Measurements from ENCODE around the gene CALML3.

Gene CALML3

GRCh38 chr10:5508161-5508604 lies 16.6 kb upstream of the CALML3 start:
- no peak for DNase-seq

GRCh38 chr10:5508786-5509185 lies 16.0 kb upstream of the CALML3 start:
- no peak for DNase-seq

- no peak for DNase-seq
Observed at GRCh38 chr10:5509236-5509635, 15.5 kb upstream of the CALML3 start.

GRCh38 chr10:5509691-5510090 lies 15.1 kb upstream of the CALML3 start:
- no peak for DNase-seq

GRCh38 chr10:5510281-5511072 lies 14.3 kb upstream of the CALML3 start:
- DNase-seq: no peak

GRCh38 chr10:5511231-5511884 lies 13.4 kb upstream of the CALML3 start:
- DNase-seq: no peak

GRCh38 chr10:5511885-5512280 lies 12.9 kb upstream of the CALML3 start:
- no peak for DNase-seq

- no peak for DNase-seq
Observed at GRCh38 chr10:5512331-5512730, 12.4 kb upstream of the CALML3 start.

- peak in 1 of 2 donors; percentile 32 for DNase-seq
Observed at GRCh38 chr10:5512881-5513612, 11.7 kb upstream of the CALML3 start.

GRCh38 chr10:5514226-5514850 lies 10.4 kb upstream of the CALML3 start:
- no peak for DNase-seq

- DNase-seq: no peak
Observed at GRCh38 chr10:5515948-5516761, 8.6 kb upstream of the CALML3 start.

- DNase-seq: no peak
Observed at GRCh38 chr10:5517546-5517945, 7.2 kb upstream of the CALML3 start.

GRCh38 chr10:5518143-5518542 lies 6.6 kb upstream of the CALML3 start:
- no peak for DNase-seq

GRCh38 chr10:5519054-5519453 lies 5.7 kb upstream of the CALML3 start:
- no peak for DNase-seq

- DNase-seq: no peak
Observed at GRCh38 chr10:5522913-5523560, 1.7 kb upstream of the CALML3 start.

- DNase-seq: no peak
Observed at GRCh38 chr10:5523796-5524574, 776 bp upstream of the CALML3 start.

GRCh38 chr10:5525561-5526341 lies 990 bp downstream of the CALML3 start:
- no peak for DNase-seq

- no peak for DNase-seq
Observed at GRCh38 chr10:5526691-5527331, 2.0 kb downstream of the CALML3 start.

- no peak for DNase-seq
Observed at GRCh38 chr10:5527332-5528200, 2.8 kb downstream of the CALML3 start.
